Right kidney (tissue), 1 donor: Measurements from ENCODE around the gene PON2.
A peak's percentile ranks its signal among the peaks of the same experiment; 100 is the strongest.
"Not testable (repeated sequence)": the region's sequence is repeated elsewhere in the genome, so short reads cannot be mapped to it uniquely, and the experiment has no call there.

ENCODE experiments used
- DNase-seq: peaks from one replicate; pipeline ENCODE4 v3.0.0-alpha.2; 2016

PON2 gene

DNA sequence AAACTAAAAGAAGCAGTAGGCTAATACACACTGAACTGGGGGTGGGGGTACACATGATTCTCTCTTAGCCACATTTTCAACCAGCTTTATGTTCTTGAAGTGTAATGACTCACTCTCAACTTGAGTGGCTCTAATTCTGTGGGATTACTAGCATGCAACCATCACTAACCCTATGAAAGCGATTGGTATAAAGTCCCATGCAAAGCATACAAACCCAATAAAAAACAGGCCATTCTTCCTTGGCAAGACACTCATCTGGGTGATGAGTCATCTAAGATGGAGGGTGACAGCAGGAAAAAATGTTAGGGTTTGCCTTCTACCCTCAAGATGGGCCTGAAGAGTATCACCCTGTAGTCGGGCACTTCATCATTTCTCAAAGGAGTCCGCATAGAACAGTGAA, 23.8 kb downstream of the PON2 start:
- no peak for DNase-seq

DNA sequence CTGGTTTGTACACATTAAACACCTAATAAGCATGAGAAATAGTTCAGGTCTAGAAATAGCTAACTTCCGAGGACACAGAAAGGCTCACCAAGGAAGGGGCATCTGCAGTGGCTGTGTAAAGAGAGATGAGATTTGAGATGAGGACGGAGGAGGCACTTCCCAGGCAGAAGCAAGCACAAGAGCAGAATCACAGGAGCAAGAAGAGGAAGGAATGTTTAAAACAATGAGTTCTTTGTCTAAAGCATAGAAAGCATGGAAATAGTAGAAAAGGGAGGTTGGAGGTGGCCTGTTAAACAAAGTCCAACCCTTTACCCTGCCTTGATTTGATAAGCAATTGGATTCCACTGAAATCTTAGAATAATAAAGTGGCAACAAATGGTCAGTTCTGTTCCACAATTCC, 27.1 kb downstream of the PON2 start:
- DNase-seq = no peak

DNA sequence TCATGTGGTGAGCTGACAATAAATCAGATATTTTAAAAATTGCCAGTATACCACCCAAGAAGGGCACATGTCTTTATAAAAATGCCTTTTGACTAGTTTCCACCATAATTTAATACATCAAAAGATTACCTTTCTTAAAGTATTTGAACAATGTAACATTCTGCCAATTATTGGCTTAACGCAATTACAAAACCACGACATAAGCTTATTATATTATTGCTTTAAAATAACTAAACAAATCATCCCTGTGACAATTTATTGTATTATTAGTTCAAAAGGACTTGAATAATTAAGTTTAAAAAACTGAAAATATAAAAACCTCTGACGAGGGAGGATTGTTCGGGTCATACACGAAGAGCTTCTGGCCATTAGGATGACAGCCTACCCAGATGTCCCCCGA, 29.0 kb downstream of the PON2 start:
- no peak for DNase-seq

DNA sequence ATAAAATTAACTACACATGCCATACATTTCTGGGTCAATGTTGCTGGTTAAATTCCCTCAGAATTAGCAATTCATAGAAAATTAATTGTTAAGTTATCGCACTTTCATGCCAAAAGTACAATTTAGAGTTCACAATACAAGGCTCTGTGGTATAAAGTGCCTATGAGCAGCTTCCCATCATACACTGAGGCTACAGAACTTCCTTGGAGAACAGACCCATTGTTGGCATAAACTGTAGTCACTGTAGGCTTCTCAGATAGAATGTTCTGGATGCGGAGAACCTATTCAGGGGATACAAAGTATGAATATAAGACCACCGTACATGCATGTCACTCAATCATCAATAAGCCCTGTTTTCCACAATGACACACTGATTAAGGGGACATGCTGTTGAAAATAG, 29.6 kb downstream of the PON2 start:
- no peak for DNase-seq

DNA sequence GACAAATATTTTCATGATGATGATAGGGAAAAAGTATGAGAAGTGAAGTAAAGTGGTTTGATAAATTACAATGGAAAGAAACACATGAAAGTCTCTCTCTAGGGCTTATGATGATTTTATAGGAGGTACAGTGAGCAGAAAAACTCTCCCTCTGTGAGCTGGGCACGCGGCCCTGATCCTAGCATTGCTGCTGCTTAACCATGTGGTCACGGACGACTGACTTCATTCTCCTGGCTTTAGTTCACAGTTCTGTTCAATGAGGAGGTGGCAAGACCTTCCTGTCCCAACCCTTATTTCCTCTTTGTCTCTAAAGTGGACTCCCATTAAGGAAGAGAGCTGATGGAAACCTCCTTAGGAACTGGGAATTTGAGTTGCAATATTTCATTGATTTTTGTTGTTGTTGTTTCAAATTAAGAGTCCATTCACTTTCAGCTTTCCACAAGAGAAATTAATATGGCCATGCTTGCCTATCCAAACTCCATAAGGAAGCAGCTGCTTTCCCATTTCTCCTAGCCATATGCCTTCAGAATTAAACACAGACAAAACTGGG, 30.4 kb downstream of the PON2 start:
- no peak for DNase-seq

DNA sequence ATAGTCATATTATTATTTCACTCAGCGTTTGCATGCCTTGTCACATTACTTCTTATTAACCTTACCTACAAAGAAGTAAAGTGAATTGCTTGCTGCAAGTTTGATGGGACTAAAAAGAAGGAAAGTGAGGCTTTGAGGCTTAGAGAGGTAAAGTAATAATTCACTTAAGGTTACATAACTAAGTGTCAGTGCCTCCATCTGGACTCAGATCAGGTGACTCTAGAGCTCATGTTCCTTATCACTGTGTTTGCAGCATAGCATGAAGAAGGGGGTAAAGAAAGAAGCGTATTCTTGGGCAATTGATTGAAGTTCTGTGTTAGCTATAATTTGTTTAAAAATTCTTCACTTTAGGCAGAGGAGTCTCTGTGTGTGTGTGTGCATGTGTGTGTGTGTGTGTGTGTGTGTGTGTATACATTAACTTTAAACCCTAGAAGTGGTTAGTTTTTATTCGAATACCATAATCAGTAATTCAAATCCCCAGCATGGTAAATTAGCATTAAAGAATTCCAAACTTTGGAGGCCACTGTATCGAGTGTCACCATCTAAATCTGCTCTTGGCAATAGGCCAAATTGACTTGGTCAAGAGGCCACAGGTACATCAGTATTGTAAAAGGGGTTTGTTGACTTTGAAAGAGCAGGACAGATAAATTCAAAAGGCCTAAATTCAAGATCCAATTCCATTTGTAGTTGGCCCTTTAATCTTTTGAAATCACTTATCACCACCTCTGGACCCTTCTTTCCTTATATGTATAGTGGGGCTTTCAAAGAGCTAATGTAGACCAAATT, 36.5 kb downstream of the PON2 start:
- no peak for DNase-seq

DNA sequence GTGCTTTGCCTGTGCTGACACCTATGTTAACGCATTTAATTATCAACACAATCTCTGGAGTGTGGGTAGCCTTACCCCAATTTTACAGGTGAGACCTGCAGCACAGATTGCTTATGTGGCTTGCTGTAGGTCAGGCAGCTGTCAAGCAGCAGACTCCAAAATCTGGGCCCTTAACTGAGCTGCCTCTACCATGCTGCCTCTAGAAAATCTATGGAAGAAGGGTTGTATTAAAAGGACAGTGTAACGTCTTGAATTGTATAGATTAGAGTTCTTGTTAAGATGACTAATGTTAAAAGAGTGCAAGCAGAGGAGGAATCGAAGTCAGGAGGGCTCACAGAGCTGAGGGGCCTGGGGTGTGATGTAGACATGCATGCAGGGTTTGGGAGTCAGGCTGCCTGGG, 37.4 kb downstream of the PON2 start:
- DNase-seq = no peak

DNA sequence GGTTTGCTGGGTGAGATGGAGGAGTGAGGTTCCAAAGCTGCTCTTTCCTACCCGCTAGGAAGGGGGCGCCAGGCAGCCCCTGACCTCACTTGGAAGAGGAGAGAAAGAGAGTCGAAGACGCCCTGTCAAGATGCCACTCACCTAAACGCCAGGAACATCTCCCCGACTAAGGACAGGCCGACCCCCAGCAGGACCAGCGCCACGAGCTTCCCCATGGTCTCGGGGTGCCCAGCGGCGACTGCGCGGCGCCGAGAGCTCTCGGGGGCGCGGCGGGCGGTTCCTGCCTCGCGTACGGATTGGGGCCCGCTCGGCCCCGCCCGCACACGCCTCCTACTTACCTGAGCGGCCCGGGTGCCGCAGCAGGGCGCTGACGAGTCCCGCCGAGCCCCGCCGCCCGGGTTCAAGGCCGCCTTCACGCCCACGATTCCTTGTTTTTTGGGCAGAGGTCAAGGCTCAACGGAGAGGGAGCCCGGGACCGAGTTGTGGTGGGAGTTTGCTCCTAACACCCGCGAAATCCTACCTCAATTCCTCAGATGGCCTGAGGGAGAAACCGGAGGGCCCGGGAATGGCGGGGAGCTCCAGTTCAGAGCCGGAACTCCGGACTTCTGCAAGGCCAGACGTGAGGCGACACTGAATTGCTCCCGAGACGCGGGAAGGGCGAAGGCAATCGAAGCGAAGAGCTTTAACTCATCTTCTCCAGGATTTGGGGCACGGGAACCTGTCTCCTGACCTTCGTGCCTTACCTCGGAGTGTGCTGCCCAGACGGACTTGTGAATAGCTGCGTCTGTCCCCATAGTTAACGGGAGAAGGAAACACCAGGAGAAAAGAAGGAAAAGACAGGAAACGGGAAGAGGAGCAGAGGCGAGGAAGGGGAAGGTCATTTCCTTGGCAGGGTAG, 38.4 kb downstream of the PON2 start, which contains the start of gene PON3:
Gene PON3 (minus strand): TSS at position 240 of the 897 bp plus-strand sequence. CDS start 25 bp downstream, at position 215.
- peak; percentile 45 for DNase-seq

DNA sequence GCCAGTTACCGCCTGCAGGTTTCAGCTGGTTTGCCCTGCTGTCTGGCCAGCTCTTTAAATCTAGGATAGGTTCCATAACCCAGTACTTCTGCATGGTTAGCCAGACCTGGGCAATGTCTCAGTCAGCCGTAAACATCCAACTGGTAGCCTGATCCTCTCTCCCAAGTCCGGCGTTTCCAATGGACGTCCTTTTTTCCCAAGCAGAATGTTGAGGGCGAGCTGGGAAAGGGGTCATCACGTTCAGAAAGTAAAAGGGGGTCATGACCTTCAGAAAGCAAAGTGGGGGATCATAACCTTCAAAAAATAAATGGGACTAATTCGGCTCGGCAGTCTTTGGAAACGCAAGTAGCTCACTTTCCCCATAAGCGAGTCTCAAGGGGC, 39.1 kb downstream of the PON2 start:
- no peak for DNase-seq

DNA sequence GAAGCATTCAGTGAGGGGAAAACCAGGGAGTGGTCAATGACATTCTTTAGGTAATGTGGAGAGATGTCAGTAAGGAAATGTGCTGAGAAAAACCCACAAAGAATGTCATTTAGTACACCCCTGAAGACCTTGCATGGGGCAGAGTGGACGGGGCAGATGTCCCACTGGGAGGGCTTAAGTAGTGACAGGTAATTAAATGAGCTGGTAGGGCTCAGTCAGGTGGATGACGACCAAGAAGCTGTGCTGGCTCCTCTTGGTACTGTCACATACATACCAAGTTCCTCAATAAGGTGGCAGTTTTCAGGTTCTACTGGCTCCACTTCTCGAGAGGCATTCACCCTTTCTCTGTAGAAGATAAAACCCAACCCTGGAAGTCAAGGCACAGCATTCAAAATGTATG, 40.5 kb downstream of the PON2 start:
- no peak for DNase-seq

DNA sequence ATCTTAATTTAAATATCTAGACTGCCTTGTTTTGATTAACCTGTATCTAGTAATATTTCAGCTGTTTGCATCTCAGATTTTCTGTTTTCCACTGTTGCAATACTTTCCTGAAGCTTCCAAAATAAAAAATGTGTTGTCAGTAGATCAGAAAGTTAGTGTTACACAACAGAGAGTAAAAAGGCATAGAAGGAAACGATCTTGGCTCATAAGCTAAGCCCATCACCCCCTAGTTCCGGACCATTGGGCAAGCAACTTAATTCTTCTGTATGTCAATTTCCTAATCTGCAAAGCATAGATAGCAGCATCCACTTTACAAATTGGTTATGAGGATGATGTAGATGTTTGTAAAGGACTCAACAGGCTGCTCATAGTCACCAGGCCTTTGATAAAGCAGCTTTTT, 43.1 kb downstream of the PON2 start:
- DNase-seq = no peak

DNA sequence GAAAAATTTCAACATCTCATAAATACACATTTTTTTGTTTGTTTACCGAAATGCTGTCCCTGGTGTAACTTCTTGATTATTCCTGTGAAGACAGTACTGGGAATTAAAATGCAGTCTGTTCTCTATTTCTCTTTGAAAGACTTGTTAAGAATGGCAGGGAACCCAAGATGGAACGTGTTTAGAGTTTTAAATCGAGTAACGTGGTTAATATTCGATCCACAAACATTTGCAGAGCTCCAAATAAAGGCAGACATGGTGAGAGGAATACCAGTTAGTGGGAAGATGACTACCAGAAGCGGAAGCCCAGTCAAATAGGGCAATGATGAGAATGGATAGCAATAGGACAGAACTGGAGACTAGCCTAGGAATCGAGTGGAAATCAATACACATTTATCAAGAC, 45.3 kb downstream of the PON2 start:
- no peak for DNase-seq

DNA sequence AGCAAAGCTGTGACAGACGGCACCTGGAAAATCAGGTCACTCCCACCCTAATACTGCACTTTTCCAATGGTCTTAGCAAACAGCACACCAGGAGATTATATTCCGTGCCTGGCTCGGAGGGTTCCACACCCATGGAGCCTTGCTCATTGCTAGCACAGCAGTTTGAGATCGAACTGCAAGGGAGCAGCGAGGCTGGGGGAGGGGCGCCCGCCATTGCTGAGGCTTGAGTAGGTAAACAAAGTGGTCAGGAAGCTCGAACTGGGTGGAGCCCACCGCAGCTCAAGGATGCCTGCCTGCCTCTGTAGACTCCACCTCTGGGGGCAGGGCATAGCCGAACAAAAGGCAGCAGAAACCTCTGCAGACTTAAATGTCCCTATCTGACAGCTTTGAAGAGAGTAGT, 55.4 kb downstream of the PON2 start:
- not testable (repeated sequence) for DNase-seq

DNA sequence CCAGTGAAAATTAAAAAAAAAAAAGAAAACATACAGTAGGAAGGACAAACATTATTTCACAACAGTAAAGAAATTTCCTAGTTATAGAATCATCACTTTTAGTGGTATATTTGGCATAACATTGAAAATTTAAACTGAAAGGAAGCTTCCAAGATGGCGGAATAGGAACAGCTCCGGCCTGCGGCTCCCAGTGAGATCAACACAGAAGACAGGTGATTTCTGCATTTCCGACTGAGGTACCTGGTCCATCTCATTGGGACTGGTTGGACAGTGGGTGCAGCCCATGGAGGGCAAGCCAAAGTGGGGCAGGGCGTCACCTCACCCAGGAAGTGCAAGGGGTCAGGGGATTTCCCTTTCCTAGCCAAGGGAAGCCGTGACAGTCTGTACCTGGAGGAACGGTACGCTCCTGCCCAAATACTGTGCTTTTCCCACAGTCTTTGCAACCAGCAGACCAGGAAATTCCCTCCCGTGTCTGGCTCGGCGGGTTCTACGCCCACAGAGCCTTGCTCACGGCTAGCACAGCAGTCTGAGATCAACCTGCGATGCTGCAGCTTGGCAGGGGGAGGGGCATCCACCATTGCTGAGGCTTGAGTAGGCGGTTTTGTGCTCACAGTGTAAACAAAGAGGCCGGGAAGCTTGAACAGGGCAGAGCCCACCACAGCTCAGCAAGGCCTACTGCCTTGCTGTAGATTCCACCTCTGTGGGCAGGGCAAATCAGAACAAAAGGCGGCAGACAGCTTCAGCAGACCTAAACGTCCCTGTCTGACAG, 58.0 kb downstream of the PON2 start:
- DNase-seq = no peak

DNA sequence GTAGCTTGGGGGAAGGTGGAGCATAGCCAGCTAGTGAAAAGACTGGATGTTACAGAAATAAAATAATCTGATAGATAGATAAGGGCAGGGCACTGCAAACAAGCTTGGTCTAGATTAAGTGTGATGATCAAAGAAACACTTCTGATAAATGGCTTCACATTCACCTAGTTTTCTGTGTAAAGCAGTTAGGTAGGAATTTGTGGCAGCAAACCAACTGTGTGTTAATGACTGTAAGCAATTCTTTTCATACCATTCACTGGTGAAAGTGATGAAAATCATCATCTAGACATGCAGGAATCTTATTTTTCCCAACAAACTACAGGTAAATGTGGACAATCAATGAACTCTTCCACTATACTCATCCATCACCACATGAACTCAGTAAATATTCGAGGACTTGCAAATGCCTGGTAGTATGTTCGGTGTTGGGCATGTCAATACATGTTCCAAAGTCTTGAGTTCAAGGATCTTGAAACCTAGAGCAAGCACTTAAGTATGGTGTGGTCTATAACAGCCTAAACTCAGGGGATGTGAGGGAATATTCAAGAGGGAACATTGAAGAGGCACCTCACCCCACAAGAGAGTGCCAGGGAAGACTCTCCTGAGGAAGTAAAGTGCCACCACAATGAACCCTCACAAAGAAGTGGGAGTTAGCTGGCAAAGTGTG, 59.1 kb downstream of the PON2 start:
- no peak for DNase-seq

DNA sequence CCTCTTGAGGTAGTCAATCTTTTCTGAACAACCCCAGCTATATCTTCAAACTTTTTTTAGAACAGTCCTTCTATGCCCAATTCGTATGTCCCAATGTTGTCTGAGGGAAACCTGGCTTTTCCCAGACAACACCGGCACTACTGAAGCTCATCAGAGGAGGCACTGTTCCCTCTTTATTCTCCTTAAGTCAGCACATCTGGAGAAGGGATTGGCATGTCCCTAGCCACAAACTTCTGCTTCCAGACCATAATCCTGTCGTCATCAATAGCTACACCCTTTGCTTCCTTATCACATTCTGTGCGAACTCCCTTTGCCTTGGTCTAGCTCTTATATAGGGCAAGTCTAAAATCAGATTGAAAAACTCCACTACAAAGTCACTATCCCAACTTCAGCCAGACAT, 61.5 kb downstream of the PON2 start:
- no peak for DNase-seq

DNA sequence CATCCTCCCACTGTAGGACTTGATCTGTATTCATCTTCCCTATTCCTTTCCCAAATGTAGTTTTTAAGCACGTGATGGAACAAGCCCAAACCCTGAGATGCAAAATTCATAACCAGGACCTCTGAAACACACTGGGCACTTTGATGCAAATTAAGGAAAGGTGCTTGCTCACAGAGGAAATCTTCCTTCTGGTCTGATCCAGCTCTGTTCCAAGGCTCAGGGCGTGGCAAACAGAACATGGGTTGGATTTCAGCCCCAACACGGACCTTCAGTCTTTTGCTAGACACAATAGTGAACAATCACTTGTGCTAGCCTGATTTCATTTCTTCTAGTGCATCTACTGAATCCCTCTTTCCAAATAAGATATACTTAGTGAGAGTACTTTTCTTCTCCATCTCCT, 66.6 kb downstream of the PON2 start:
- DNase-seq = no peak

DNA sequence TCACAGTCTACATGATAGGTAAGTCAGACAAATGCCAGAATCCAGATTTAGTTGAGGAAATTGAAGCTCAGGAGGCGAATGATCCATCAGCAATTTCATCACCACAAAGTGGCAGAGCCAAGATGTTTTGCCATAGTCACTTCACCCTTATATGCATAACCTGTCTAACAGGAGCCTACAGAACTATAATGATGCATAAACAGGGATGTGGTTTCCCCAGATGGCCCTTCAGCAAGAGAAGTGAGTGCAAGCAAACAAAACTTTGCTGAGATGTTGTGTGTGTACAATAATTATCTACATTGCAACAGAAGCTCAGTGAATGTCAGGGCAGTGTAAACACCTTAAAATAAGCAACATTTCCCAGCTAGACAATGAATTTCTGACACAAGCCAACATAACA, 67.2 kb downstream of the PON2 start:
- DNase-seq = no peak

DNA sequence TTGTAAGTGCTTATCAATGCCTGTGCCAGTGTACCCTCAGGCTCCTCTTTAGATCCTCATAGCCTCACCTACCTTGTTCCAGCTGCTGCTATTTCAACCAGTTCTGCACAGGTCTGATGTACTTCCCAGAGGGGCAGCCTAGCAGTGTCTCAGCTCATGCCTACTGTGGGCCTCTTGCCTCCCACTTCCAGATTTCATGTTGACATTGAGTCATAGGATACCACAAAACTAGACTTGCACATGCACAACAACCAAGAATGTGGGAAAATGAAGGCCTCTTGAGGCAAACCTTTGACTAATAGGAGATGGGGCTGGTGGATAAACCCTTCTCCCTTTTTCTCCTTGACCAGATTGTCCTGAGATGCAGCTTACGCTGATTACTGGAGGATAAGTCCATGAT, 69.7 kb downstream of the PON2 start:
- DNase-seq = no peak

DNA sequence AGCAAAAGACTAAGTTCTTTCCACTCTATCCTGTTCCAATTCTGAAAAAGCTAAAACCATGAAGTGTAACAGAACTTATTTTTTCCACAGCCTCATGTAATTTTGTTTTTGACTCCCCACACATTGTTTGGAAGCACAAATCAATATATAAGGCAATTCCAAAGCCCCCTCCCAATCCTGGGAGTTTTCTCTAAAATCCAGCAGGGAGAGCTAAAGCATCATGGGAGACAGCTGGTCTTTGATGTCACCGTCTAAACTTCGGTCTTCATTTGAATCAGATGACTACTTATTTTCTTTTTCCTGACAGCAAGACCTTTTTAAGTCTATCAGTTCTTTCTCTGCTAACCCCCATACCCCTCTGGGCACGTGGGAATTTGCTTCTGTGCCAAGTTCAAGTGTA, 77.2 kb downstream of the PON2 start:
- DNase-seq = no peak
